K562 (cell line): ENCODE measurements around the gene LAG3. TPM values are rescaled to one million over a fixed set of nuclear protein-coding genes. Genes with fewer than 3 reads are reported as not detected.

Source experiments
- HDAC8 ChIP-seq: fragments of 450-650 bp; IDR thresholded peaks from 2 replicates; pipeline ENCODE4 v1.6.1; 2016; ENCODE audit warnings: mild to moderate bottlenecking, missing genetic modification characterization, moderate library complexity, missing compliant biosample characterization
- KLF6 ChIP-seq: fragments of 250-450 bp; sonication (Bioruptor Pico); IDR thresholded peaks from 2 replicates; pipeline ENCODE4 v1.4.0; 2020; ENCODE audit warnings: mild to moderate bottlenecking, moderate library complexity, borderline replicate concordance
- SETDB1 ChIP-seq: IDR thresholded peaks from one replicate; pipeline ENCODE4 v1.6.1; 2012; ENCODE audit warnings: low read length, control low read depth, inconsistent platforms
- SIN3B ChIP-seq: fragments of 450-650 bp; IDR thresholded peaks from 2 replicates; pipeline ENCODE4 v1.6.1; 2017; ENCODE audit warnings: low read depth, mild to moderate bottlenecking, moderate library complexity
- TCF7L2 ChIP-seq: fragments of 150-350 bp; IDR thresholded peaks from 2 replicates; pipeline ENCODE4 v1.6.1; 2016; ENCODE audit warnings: low read depth, mild to moderate bottlenecking, low read length, moderate library complexity
- ZNF140 ChIP-seq: fragments of 250-450 bp; sonication (Bioruptor Pico); IDR thresholded peaks from 2 replicates; pipeline ENCODE4 v1.8.0; 2021; ENCODE audit warnings: moderate library complexity, mild to moderate bottlenecking, inconsistent platforms
- polyA plus RNA-seq, 8 experiments: library from polyadenylated mRNA; depleted of rRNA in 4 of 8; stranded (reverse) in 5 of 8; unstranded in 3 of 8; fragments of >200 nt; fragmentation: Nextera tagmentation in 2 of 8; fragmentation: Illumina TruSeq in 1 of 8; extraction: Ambion mirVana in 2 of 8; extraction: Trizol in 1 of 8; gene quantifications; 2 replicates each; pipeline versions ENCODE4 v1.2.1 to v1.2.3, GENCODE V29; 2011 to 2014; ENCODE audit warnings: inconsistent platforms in 1 of 8, missing spikeins in 1 of 8
- total RNA-seq, 7 experiments: library from RNA; depleted of rRNA in 6 of 7; stranded (reverse); fragments of >200 nt in 6 of 7; fragmentation: Illumina TruSeq in 2 of 7; extraction: Trizol in 2 of 7; gene quantifications; 2 replicates each; pipeline versions ENCODE4 v1.2.1 to v1.2.3, GENCODE V29; 2011 to 2021; ENCODE audit warnings: low replicate concordance in 1 of 7
- TF ChIP-seq, protein P1 (sequence below), 3 experiments: fragments of 200-800 bp in 1 of 3; fragments of 250-450 bp in 1 of 3; fragments of 450-650 bp in 1 of 3; sonication (Bioruptor Pico) in 1 of 3; sonication (Bioruptor generic) in 1 of 3; formaldehyde crosslinking in 1 of 3; IDR thresholded peaks; 2 replicates each; pipeline versions ENCODE4 v1.6.1 to v1.8.0; 2016 to 2022; ENCODE audit warnings: mild to moderate bottlenecking in 2 of 3, missing genetic modification characterization in 2 of 3, missing compliant biosample characterization in 1 of 3, moderate library complexity in 1 of 3
- TF ChIP-seq, protein P2 (sequence below): fragments of 450-650 bp; formaldehyde crosslinking; IDR thresholded peaks from 2 replicates; pipeline ENCODE4 v1.4.0; 2020; ENCODE audit warnings: mild to moderate bottlenecking, moderate library complexity
- TF ChIP-seq, protein P3 (sequence below): fragments of 250-450 bp; sonication (Bioruptor Pico); IDR thresholded peaks from 2 replicates; pipeline ENCODE4 v1.4.0; 2020; ENCODE audit warnings: borderline replicate concordance

The LAG3 gene
- total and polyA plus RNA-seq, 9 of the 15 experiments (the other 6 are each of a cell fraction or from before 2014, with no cell fraction given) = 0.07 to 0.66 (median 0.09) TPM; not detected in 1

DNA sequence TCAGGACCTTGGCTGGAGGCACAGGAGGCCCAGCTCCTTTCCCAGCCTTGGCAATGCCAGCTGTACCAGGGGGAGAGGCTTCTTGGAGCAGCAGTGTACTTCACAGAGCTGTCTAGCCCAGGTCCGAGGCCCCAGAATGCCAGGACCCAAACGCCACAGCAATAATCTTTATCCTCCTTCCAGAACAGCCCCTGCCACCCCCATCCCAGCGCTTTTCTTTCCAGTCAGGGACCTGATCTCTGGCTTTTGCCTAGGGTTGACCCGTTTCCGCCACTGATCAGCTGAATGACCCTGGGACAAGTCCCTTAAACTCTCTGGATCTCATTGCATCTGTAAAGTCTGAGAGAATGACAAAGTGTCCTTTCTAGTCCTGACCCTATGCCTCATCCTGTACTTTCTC is 5.1 kb downstream of the LAG3 start (continued):
- TF ChIP-seq HDAC8 = no peak
- no peak for TF ChIP-seq ZNF140 (CRISPR knock-in tag)
- TF ChIP-seq, protein P1, sequence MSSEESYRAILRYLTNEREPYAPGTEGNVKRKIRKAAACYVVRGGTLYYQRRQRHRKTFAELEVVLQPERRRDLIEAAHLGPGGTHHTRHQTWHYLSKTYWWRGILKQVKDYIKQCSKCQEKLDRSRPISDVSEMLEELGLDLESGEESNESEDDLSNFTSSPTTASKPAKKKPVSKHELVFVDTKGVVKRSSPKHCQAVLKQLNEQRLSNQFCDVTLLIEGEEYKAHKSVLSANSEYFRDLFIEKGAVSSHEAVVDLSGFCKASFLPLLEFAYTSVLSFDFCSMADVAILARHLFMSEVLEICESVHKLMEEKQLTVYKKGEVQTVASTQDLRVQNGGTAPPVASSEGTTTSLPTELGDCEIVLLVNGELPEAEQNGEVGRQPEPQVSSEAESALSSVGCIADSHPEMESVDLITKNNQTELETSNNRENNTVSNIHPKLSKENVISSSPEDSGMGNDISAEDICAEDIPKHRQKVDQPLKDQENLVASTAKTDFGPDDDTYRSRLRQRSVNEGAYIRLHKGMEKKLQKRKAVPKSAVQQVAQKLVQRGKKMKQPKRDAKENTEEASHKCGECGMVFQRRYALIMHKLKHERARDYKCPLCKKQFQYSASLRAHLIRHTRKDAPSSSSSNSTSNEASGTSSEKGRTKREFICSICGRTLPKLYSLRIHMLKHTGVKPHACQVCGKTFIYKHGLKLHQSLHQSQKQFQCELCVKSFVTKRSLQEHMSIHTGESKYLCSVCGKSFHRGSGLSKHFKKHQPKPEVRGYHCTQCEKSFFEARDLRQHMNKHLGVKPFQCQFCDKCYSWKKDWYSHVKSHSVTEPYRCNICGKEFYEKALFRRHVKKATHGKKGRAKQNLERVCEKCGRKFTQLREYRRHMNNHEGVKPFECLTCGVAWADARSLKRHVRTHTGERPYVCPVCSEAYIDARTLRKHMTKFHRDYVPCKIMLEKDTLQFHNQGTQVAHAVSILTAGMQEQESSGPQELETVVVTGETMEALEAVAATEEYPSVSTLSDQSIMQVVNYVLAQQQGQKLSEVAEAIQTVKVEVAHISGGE (CRISPR knock-in tag; IDR thresholded peaks at IDR 0.05) = no peak
- TF ChIP-seq, protein P2, sequence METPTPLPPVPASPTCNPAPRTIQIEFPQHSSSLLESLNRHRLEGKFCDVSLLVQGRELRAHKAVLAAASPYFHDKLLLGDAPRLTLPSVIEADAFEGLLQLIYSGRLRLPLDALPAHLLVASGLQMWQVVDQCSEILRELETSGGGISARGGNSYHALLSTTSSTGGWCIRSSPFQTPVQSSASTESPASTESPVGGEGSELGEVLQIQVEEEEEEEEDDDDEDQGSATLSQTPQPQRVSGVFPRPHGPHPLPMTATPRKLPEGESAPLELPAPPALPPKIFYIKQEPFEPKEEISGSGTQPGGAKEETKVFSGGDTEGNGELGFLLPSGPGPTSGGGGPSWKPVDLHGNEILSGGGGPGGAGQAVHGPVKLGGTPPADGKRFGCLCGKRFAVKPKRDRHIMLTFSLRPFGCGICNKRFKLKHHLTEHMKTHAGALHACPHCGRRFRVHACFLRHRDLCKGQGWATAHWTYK (CRISPR knock-in tag) = no peak
- no peak for TF ChIP-seq KLF6
- TF ChIP-seq SETDB1 = no peak
- TF ChIP-seq, protein P3, sequence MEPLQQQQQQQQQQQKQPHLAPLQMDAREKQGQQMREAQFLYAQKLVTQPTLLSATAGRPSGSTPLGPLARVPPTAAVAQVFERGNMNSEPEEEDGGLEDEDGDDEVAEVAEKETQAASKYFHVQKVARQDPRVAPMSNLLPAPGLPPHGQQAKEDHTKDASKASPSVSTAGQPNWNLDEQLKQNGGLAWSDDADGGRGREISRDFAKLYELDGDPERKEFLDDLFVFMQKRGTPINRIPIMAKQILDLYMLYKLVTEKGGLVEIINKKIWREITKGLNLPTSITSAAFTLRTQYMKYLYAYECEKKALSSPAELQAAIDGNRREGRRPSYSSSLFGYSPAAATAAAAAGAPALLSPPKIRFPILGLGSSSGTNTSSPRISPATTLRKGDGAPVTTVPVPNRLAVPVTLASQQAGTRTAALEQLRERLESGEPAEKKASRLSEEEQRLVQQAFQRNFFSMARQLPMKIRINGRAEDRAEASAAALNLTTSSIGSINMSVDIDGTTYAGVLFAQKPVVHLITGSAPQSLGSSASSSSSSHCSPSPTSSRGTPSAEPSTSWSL (CRISPR knock-in tag) = no peak
- TF ChIP-seq TCF7L2 = no peak
- no peak for TF ChIP-seq SIN3B
